ENCODE results near the gene GLI3. TPM values are rescaled to one million over a fixed set of nuclear protein-coding genes. Genes with fewer than 3 reads are reported as not detected.

The GLI3 gene
- total and polyA plus RNA-seq, 10 of the 15 experiments (the other 5 are each of a cell fraction or from before 2014, with no cell fraction given) = 0.01 TPM; not detected in 8

GRCh38 chr7:41969561-41970105 lies 267.4 kb downstream of the GLI3 start:
- 33% methylated on average over 1 of the region's 1 CpG for WGBS (ENCODE audit: insufficient coverage, insufficient replicate concordance, low lambda C conversion rate, missing lambda C conversion rate)
- H3K27me3 ChIP-seq (replicated peaks in 1 of 2; ENCODE audit: control insufficient read depth in 2 of 2, insufficient read depth in 2 of 2, low read length in 1 of 2) = no peaks in the 10 kb centered on the region
- H3K36me3 ChIP-seq (ENCODE audit: control insufficient read depth in 2 of 2, insufficient read depth in 2 of 2, low read length in 1 of 2) = no peaks in the 10 kb centered on the region
- ChIA-PET CTCF (no interaction called here), RAD21 (ENCODE audit: unreplicated experiment) (no interaction called here), POLR2A (no interaction called here), SMC1A (ENCODE audit: uncharacterized antibody, unreplicated experiment) (no interaction called here)
- no peaks in the 10 kb centered on the region for H3K9me3 ChIP-seq (replicated peaks; ENCODE audit: control insufficient read depth, insufficient read depth, low read length)
- no peaks in the 10 kb centered on the region for H4K20me1 ChIP-seq (ENCODE audit: control insufficient read depth, insufficient read depth)
- TF ChIP-seq NBN (IDR thresholded peaks at IDR 0.05) (no peak), IKZF2 (IDR thresholded peaks at IDR 0.05) (no peak), USF2 (IDR thresholded peaks at IDR 0.05; ENCODE audit: borderline replicate concordance, low read depth, low read length) (no peak)
- H2AFZ ChIP-seq (ENCODE audit: control insufficient read depth, low read depth, low read length) = no peak overlapping the region
- no peaks in the 10 kb centered on the region for H3K4me1 ChIP-seq (ENCODE audit: control insufficient read depth, insufficient read depth, low read length)
- no peak overlapping the region for H3K9ac ChIP-seq (ENCODE audit: control insufficient read depth, insufficient read depth, low read length)
- no peak overlapping the region for H3K27ac ChIP-seq (ENCODE audit: control insufficient read depth, insufficient read depth)
- H3K4me2 ChIP-seq (ENCODE audit: control insufficient read depth, insufficient read depth) = no peak overlapping the region
- no TSS peak for BruUV-seq (replicated peaks)
- no peak for DNase-seq (ENCODE audit: low read depth, low spot score)
- no peak for ATAC-seq
- in situ Hi-C loops (cut with MboI) (loop anchor here (10.0 kb wide), 1 partner anchor 875 kb away; no protein-coding TSS in a partner anchor), intact Hi-C loops (cut with micrococcal nuclease; ENCODE audit: unreplicated experiment) (no loop called here)
- FAIRE-seq = no peak
- H3K79me2 ChIP-seq (ENCODE audit: control insufficient read depth, insufficient read depth, low read length) = no peaks in the 10 kb centered on the region
- H3K4me3 ChIP-seq = no peak overlapping the region

GRCh38 chr7:41967156-41967555 lies 269.9 kb downstream of the GLI3 start:
- no peaks in the 10 kb centered on the region for H3K9me3 ChIP-seq (replicated peaks; ENCODE audit: control insufficient read depth, insufficient read depth, low read length)
- H3K4me2 ChIP-seq (ENCODE audit: control insufficient read depth, insufficient read depth) = no peak overlapping the region
- H3K9ac ChIP-seq (ENCODE audit: control insufficient read depth, insufficient read depth, low read length) = no peak overlapping the region
- ChIA-PET POLR2A (no interaction called here), CTCF (interaction anchor here (1.1 to 1.5 kb wide), 2 partner anchors 12 to 26 kb away, joined by 3 to 4 read pairs; no protein-coding TSS in a partner anchor), SMC1A (ENCODE audit: uncharacterized antibody, unreplicated experiment) (no interaction called here), RAD21 (ENCODE audit: unreplicated experiment) (no interaction called here)
- no peaks in the 10 kb centered on the region for H3K4me1 ChIP-seq (ENCODE audit: control insufficient read depth, insufficient read depth, low read length)
- DNase-seq (ENCODE audit: low read depth, low spot score) = no peak
- ATAC-seq = no peak
- WGBS (ENCODE audit: insufficient coverage, insufficient replicate concordance, low lambda C conversion rate, missing lambda C conversion rate) = 81% methylated on average over 3 of the region's 3 CpGs
- no peaks in the 10 kb centered on the region for H3K36me3 ChIP-seq (ENCODE audit: control insufficient read depth in 2 of 2, insufficient read depth in 2 of 2, low read length in 1 of 2)
- no peak for FAIRE-seq
- intact Hi-C loops (cut with micrococcal nuclease; ENCODE audit: unreplicated experiment) = no loop called here
- BruUV-seq (replicated peaks) = no TSS peak
- no peak overlapping the region for H3K4me3 ChIP-seq
- no peaks in the 10 kb centered on the region for H4K20me1 ChIP-seq (ENCODE audit: control insufficient read depth, insufficient read depth)
- H2AFZ ChIP-seq (ENCODE audit: control insufficient read depth, low read depth, low read length) = no peak overlapping the region
- in situ Hi-C loops (cut with MboI) = no loop called here
- no peaks in the 10 kb centered on the region for H3K27me3 ChIP-seq (replicated peaks in 1 of 2; ENCODE audit: control insufficient read depth in 2 of 2, insufficient read depth in 2 of 2, low read length in 1 of 2)
- H3K79me2 ChIP-seq (ENCODE audit: control insufficient read depth, insufficient read depth, low read length) = no peaks in the 10 kb centered on the region
- H3K27ac ChIP-seq (ENCODE audit: control insufficient read depth, insufficient read depth) = no peak overlapping the region
- TF ChIP-seq EED (IDR thresholded peaks at IDR 0.05; ENCODE audit: low read depth) (no peak), PAX5 (IDR thresholded peaks at IDR 0.05; ENCODE audit: borderline replicate concordance, low read depth, low read length) (no peak), USF1 (IDR thresholded peaks at IDR 0.05; ENCODE audit: borderline replicate concordance, extremely low read length, insufficient read depth, low read depth, low read length) (no peak), IRF3 (IDR thresholded peaks at IDR 0.05) (no peak), SUZ12 (IDR thresholded peaks at IDR 0.05; ENCODE audit: unreplicated experiment) (no peak), RELB (IDR thresholded peaks at IDR 0.05; ENCODE audit: low read depth) (no peak), JUNB (IDR thresholded peaks at IDR 0.05) (no peak), ELK1 (IDR thresholded peaks at IDR 0.05; ENCODE audit: low read depth, low read length) (no peak)

All from GM12878 (cell line).